Smooth muscle cell (in vitro differentiated cells): ENCODE measurements around the gene GEMIN2. TPM values are rescaled to one million over a fixed set of nuclear protein-coding genes. Genes with fewer than 3 reads are reported as not detected.

ENCODE experiments used
- DNase-seq: peaks from one replicate; lab custom pipeline; 2025; ENCODE audit not compliant: unreplicated experiment; lab: John Stamatoyannopoulos, UW
- H2AFZ ChIP-seq: fragments of 200-600 bp; sonication (generic); 2 replicates; pipeline ENCODE4 v1.6.0; 2016; ENCODE audit warnings: antibody characterized with exemption, low read depth, mild to moderate bottlenecking
- H3F3A ChIP-seq: fragments of 200-600 bp; sonication (generic); 2 replicates; pipeline ENCODE4 v1.6.0; 2017; ENCODE audit warnings: antibody characterized with exemption, low read depth
- H3K27ac ChIP-seq: fragments of 200-600 bp; sonication (generic); 2 replicates; pipeline ENCODE4 v1.5.1; 2016; ENCODE audit warnings: low read depth, mild to moderate bottlenecking
- H3K27me3 ChIP-seq: fragments of 200-600 bp; sonication (generic); 2 replicates; pipeline ENCODE4 v1.6.1; 2016; ENCODE audit warnings: low read depth, mild to moderate bottlenecking
- H3K36me3 ChIP-seq: fragments of 200-600 bp; sonication (generic); 2 replicates; pipeline ENCODE4 v1.5.1; 2016; ENCODE audit warnings: low read depth
- H3K4me1 ChIP-seq: fragments of 200-600 bp; sonication (generic); 2 replicates; pipeline ENCODE4 v1.5.1; 2016; ENCODE audit warnings: low read depth
- H3K4me2 ChIP-seq: fragments of 200-600 bp; sonication (generic); 2 replicates; pipeline ENCODE4 v1.6.0; 2016; ENCODE audit warnings: mild to moderate bottlenecking
- H3K4me3 ChIP-seq: fragments of 200-600 bp; sonication (generic); 2 replicates; pipeline ENCODE4 v1.5.1; 2016; ENCODE audit warnings: mild to moderate bottlenecking
- H3K79me2 ChIP-seq: fragments of 200-600 bp; sonication (generic); 2 replicates; pipeline ENCODE4 v1.6.0; 2016; ENCODE audit warnings: low read depth, mild to moderate bottlenecking
- H3K9ac ChIP-seq: fragments of 200-600 bp; sonication (generic); 2 replicates; pipeline ENCODE4 v1.6.0; 2016; ENCODE audit warnings: low read depth
- H3K9me3 ChIP-seq: fragments of 200-600 bp; sonication (generic); replicated peaks from 2 replicates; pipeline ENCODE4 v1.5.1; 2016; ENCODE audit warnings: low read depth
- H4K20me1 ChIP-seq: fragments of 200-600 bp; sonication (generic); 2 replicates; pipeline ENCODE4 v1.6.0; 2016; ENCODE audit warnings: low read depth
- WGBS: methylation state at CpG from one replicate; pipeline ENCODE4 v1.1.7; 2016; ENCODE audit warnings: low lambda C conversion rate; 5-methylcytosine and 5-hydroxymethylcytosine counted together
- polyA plus RNA-seq: library from polyadenylated mRNA; unstranded; fragments of >200 nt; fragmentation: Nextera tagmentation; extraction: Ambion mirVana; gene quantifications from 2 replicates; pipeline ENCODE4 v1.2.1, GENCODE V29; 2016
- total RNA-seq: library from RNA; depleted of rRNA; stranded (reverse); fragments of >200 nt; gene quantifications from 2 replicates; pipeline ENCODE4 v1.2.3, GENCODE V29; 2014
- TF ChIP-seq, protein P1 (sequence below): fragments of 200-600 bp; sonication (generic); IDR thresholded peaks from 2 replicates; pipeline ENCODE4 v1.5.1; 2017; ENCODE audit warnings: borderline replicate concordance, mild to moderate bottlenecking, antibody characterized with exemption; ENCODE audit not compliant: insufficient read depth, poor library complexity, severe bottlenecking

Gene GEMIN2
- total and polyA plus RNA-seq, 2 experiments from 2014 or later = 18.1 to 29.6 TPM

DNA sequence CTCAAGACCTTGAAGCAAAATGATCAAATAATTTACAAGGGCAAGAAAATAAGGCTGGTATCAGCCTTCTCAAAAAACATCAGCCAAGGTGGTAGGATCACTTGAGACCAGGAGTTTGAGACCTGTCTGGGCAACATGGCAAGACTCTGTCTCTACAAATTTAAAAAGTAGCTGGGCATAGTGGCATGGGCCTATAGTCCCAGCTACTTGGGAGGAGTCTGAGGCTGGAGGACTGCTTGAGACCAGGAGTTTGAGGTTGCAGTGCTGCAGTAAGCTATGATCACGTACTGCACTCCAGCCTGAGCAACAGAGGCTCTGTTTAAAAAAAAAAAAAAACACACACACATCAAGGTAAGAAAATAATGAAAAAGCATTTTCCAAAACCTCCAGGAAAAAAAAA, 33.2 kb upstream of the GEMIN2 start:
- TF ChIP-seq, protein P1, sequence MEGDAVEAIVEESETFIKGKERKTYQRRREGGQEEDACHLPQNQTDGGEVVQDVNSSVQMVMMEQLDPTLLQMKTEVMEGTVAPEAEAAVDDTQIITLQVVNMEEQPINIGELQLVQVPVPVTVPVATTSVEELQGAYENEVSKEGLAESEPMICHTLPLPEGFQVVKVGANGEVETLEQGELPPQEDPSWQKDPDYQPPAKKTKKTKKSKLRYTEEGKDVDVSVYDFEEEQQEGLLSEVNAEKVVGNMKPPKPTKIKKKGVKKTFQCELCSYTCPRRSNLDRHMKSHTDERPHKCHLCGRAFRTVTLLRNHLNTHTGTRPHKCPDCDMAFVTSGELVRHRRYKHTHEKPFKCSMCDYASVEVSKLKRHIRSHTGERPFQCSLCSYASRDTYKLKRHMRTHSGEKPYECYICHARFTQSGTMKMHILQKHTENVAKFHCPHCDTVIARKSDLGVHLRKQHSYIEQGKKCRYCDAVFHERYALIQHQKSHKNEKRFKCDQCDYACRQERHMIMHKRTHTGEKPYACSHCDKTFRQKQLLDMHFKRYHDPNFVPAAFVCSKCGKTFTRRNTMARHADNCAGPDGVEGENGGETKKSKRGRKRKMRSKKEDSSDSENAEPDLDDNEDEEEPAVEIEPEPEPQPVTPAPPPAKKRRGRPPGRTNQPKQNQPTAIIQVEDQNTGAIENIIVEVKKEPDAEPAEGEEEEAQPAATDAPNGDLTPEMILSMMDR = no peak
- Histone ChIP-seq H3K4me3 (no peak overlapping the region), H4K20me1 (peaks cover 82% of the 10 kb centered on the region), H3K79me2 (peaks cover 53% of the 10 kb centered on the region), H3F3A (no peaks in the 10 kb centered on the region), H3K4me1 (no peaks in the 10 kb centered on the region), H3K36me3 (peaks cover 41% of the 10 kb centered on the region), H3K9ac (no peak overlapping the region), H3K4me2 (no peak overlapping the region), H2AFZ (no peak overlapping the region), H3K27ac (no peak overlapping the region), H3K27me3 (no peaks in the 10 kb centered on the region), H3K9me3 (no peaks in the 10 kb centered on the region)
- no peak for DNase-seq
- 90% methylated on average over 1 of the region's 1 CpG for WGBS

DNA sequence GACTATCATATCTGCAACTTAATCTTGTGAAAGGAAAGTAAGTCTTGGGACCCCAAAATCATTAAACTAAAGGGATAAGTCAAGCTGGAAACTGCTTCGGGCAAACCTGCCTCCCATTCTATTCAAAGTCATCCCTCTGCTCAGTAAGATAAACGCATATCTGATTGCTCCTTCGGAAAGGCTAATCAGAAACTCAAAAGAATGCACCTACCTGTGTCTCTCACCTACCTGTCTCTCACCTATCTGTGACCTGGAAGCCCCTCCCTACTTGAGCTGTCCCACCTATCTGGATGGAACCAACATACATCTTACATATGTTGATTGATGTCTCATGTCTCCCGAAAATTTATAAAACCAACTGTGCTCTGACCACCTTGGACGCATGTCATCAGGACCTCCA, 31.0 kb upstream of the GEMIN2 start:
- TF ChIP-seq, protein P1 = no peak
- Histone ChIP-seq H3K4me1 (no peaks in the 10 kb centered on the region), H2AFZ (no peak overlapping the region), H3K9me3 (no peaks in the 10 kb centered on the region), H3K79me2 (peaks cover 62% of the 10 kb centered on the region), H3K4me3 (no peak overlapping the region), H3K27ac (no peak overlapping the region), H4K20me1 (peaks cover 96% of the 10 kb centered on the region), H3K36me3 (peaks cover 51% of the 10 kb centered on the region), H3K27me3 (no peaks in the 10 kb centered on the region), H3K9ac (no peak overlapping the region), H3F3A (peaks cover 2% of the 10 kb centered on the region), H3K4me2 (no peak overlapping the region)
- WGBS = 76% methylated on average over 5 of the region's 5 CpGs
- no peak for DNase-seq

DNA sequence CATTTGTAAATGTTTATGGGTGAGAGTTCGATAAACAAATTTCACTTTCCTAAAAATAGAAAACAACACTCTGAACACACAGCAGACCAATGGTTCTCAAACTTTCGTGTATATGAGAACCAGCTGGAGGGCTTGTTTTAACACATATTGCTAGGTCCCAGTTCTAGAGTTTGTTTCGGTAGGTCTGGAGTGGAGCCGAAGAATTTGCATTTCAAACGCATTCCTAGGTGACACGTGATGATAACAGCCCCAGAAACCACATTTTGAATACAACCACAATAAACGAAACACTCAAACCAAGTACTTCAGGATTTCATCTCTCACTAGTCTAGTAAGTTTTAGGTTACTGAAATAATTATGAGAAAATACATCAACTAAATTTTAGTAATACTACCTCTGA, 28.2 kb upstream of the GEMIN2 start:
- no peak overlapping the region for H3K9ac ChIP-seq
- no peaks in the 10 kb centered on the region for H3K4me1 ChIP-seq
- WGBS = 72% methylated on average over 7 of the region's 7 CpGs
- H3K4me3 ChIP-seq = no peak overlapping the region
- no peak overlapping the region for H2AFZ ChIP-seq
- peaks cover 2% of the 10 kb centered on the region for H3F3A ChIP-seq
- TF ChIP-seq, protein P1 = no peak
- no peaks in the 10 kb centered on the region for H3K9me3 ChIP-seq
- H3K36me3 ChIP-seq = peaks cover 47% of the 10 kb centered on the region
- no peak overlapping the region for H3K4me2 ChIP-seq
- H3K79me2 ChIP-seq = peaks cover 64% of the 10 kb centered on the region
- peaks cover 95% of the 10 kb centered on the region for H4K20me1 ChIP-seq
- H3K27me3 ChIP-seq = no peaks in the 10 kb centered on the region
- no peak for DNase-seq
- no peak overlapping the region for H3K27ac ChIP-seq

DNA sequence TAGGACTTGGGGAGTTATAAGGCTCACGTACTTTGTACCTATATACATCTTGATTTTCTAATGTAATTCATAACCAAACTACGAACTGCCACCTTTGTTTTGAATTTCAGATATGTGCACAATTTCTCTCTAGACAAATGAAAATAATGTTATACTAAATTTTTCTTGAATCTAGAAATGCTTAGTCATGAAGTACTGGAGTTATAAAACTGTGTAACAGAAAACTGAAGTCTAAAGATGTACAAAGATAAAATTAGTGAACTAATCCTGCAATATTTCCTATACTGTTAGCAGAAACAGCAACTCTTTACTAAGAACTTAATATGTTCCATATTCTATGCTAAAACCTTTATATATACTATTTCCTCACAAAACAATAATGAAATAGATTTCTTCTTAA, 26.6 kb upstream of the GEMIN2 start:
- Histone ChIP-seq H3K36me3 (peaks cover 51% of the 10 kb centered on the region), H4K20me1 (peaks cover 96% of the 10 kb centered on the region)
- 100% methylated on average over 2 of the region's 2 CpGs for WGBS

More for the DNA sequence above, 26.6 kb upstream of the GEMIN2 start:
- peaks cover 71% of the 10 kb centered on the region for H3K79me2 ChIP-seq
- no peak overlapping the region for H3K4me3 ChIP-seq
- no peak overlapping the region for H3K4me2 ChIP-seq
- H3K27ac ChIP-seq = no peak overlapping the region
- H3K9ac ChIP-seq = no peak overlapping the region
- no peak for DNase-seq
- TF ChIP-seq, protein P1 = no peak
- no peaks in the 10 kb centered on the region for H3K27me3 ChIP-seq
- H2AFZ ChIP-seq = no peak overlapping the region
- H3K4me1 ChIP-seq = no peaks in the 10 kb centered on the region
- H3F3A ChIP-seq = peaks cover 2% of the 10 kb centered on the region
- H3K9me3 ChIP-seq = no peaks in the 10 kb centered on the region
